HL-60 (cell line): Measurements from ENCODE around the gene SERPINF2.

Experiments
- GABPA ChIP-seq: IDR thresholded peaks from 2 replicates; pipeline ENCODE4 v1.6.1; 2012; ENCODE audit warnings: low read depth
- TF ChIP-seq, protein P1 (sequence below): IDR thresholded peaks from one replicate; pipeline ENCODE4 v1.5.1; 2011; ENCODE audit warnings: low read length, control low read depth, inconsistent platforms; ENCODE audit not compliant: insufficient read depth

DNA sequence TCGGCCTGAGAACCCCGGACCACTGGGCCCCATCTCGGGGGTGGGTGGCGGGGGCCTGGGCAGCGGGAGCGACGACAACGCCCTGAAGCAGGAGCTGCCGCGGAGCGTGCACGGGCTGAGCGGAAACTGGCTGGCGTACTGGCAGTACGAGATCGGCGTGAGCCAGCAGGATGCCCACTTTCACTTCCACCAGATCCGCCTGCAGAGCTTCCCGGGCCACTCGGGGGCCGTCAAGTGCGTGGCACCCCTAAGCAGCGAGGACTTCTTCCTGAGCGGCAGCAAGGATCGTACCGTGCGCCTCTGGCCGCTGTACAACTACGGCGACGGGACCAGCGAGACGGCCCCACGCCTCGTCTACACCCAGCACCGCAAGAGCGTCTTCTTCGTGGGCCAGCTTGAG is 8.9 kb upstream of the SERPINF2 start:
- TF ChIP-seq, protein P1, sequence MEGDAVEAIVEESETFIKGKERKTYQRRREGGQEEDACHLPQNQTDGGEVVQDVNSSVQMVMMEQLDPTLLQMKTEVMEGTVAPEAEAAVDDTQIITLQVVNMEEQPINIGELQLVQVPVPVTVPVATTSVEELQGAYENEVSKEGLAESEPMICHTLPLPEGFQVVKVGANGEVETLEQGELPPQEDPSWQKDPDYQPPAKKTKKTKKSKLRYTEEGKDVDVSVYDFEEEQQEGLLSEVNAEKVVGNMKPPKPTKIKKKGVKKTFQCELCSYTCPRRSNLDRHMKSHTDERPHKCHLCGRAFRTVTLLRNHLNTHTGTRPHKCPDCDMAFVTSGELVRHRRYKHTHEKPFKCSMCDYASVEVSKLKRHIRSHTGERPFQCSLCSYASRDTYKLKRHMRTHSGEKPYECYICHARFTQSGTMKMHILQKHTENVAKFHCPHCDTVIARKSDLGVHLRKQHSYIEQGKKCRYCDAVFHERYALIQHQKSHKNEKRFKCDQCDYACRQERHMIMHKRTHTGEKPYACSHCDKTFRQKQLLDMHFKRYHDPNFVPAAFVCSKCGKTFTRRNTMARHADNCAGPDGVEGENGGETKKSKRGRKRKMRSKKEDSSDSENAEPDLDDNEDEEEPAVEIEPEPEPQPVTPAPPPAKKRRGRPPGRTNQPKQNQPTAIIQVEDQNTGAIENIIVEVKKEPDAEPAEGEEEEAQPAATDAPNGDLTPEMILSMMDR, result no peak
- no peak for TF ChIP-seq GABPA
